Large intestine (tissue), 12 donors: ENCODE measurements around the gene RPL38. TPM values are rescaled to one million over a fixed set of nuclear protein-coding genes. Genes with fewer than 3 reads are reported as not detected.

Source experiments
- DNase-seq, 2 donors: peaks; one replicate each; pipeline versions ENCODE4 v3.0.0 to v3.0.0-alpha.2; 2013
- H3K27ac ChIP-seq: one replicate; pipeline ENCODE4 v1.5.1; 2013; ENCODE audit warnings: low read length
- H3K27me3 ChIP-seq: 2 replicates; pipeline ENCODE4 v1.6.1; 2013; ENCODE audit warnings: low read length; ENCODE audit not compliant: control insufficient read depth, insufficient read depth
- H3K36me3 ChIP-seq: 2 replicates; pipeline ENCODE4 v1.6.1; 2013; ENCODE audit warnings: low read length; ENCODE audit not compliant: control insufficient read depth, insufficient read depth
- H3K4me1 ChIP-seq: one replicate; pipeline ENCODE4 v1.6.1; 2013; ENCODE audit warnings: low read length; ENCODE audit not compliant: control insufficient read depth, insufficient read depth
- H3K4me3 ChIP-seq: one replicate; pipeline ENCODE4 v1.5.1; 2013; ENCODE audit warnings: low read length
- H3K9me3 ChIP-seq: one replicate; pipeline ENCODE4 v1.6.1; 2013; ENCODE audit warnings: mild to moderate bottlenecking, low read depth, low read length, moderate library complexity; ENCODE audit not compliant: control insufficient read depth
- WGBS: methylation state at CpG from one replicate; pipeline ENCODE4 v1.1.5; 2013; ENCODE audit warnings: low lambda C conversion rate; ENCODE audit not compliant: insufficient coverage; 5-methylcytosine and 5-hydroxymethylcytosine counted together
- long read RNA-seq, 11 donors: transcript quantifications; one replicate each; lab custom pipeline, GENCODE V29; 2026
- polyA plus RNA-seq: library from polyadenylated mRNA; unstranded; fragments of 120-200 nt; gene quantifications from one replicate; pipeline ENCODE4 v1.2.1, GENCODE V29; 2013

RPL38 gene
- polyA plus RNA-seq: 1,774 TPM
- long read RNA-seq, donor 1, transcript RPL38-201 (5 exons, 1,170 nt): major isoform, 666 of 1,012 reads
- long read RNA-seq, donor 1, transcript RPL38-206 (4 exons, 532 nt): minor isoform, 37 of 1,012 reads
- long read RNA-seq, donor 1, transcript RPL38-207 (4 exons, 429 nt): minor isoform, 50 of 1,012 reads
- long read RNA-seq, donor 1, transcript RPL38-202 (5 exons, 431 nt): minor isoform, 116 of 1,012 reads
- long read RNA-seq, donor 1, partial matches to known transcripts: 83 of 1,012 reads
- long read RNA-seq, donor 1, other reads (novel, unspliced or antisense): 45 of 1,012 reads
- long read RNA-seq, donor 2, transcript RPL38-202 (5 exons, 431 nt): minor isoform, 219 of 1,925 reads
- long read RNA-seq, donor 2, transcript RPL38-207 (4 exons, 429 nt): minor isoform, 89 of 1,925 reads
- long read RNA-seq, donor 2, transcript RPL38-201 (5 exons, 1,170 nt): major isoform, 1,243 of 1,925 reads
- long read RNA-seq, donor 2, transcript RPL38-206 (4 exons, 532 nt): minor isoform, 86 of 1,925 reads
- long read RNA-seq, donor 2, partial matches to known transcripts: 189 of 1,925 reads
- long read RNA-seq, donor 2, other reads (novel, unspliced or antisense): 81 of 1,925 reads
- long read RNA-seq, donor 3: 0 reads
- long read RNA-seq, donor 4, transcript RPL38-202 (5 exons, 431 nt): minor isoform, 34 of 297 reads
- long read RNA-seq, donor 4, transcript RPL38-206 (4 exons, 532 nt): minor isoform, 11 of 297 reads
- long read RNA-seq, donor 4, transcript RPL38-207 (4 exons, 429 nt): minor isoform, 17 of 297 reads
- long read RNA-seq, donor 4, transcript RPL38-201 (5 exons, 1,170 nt): major isoform, 207 of 297 reads
- long read RNA-seq, donor 4, partial matches to known transcripts: 15 of 297 reads
- long read RNA-seq, donor 4, other reads (novel, unspliced or antisense): 10 of 297 reads
- long read RNA-seq, donor 5, transcript RPL38-206 (4 exons, 532 nt): minor isoform, 34 of 847 reads
- long read RNA-seq, donor 5, transcript RPL38-201 (5 exons, 1,170 nt): major isoform, 570 of 847 reads
- long read RNA-seq, donor 5, transcript RPL38-207 (4 exons, 429 nt): minor isoform, 33 of 847 reads
- long read RNA-seq, donor 5, transcript RPL38-202 (5 exons, 431 nt): minor isoform, 103 of 847 reads
- long read RNA-seq, donor 5, partial matches to known transcripts: 71 of 847 reads
- long read RNA-seq, donor 5, other reads (novel, unspliced or antisense): 33 of 847 reads
- long read RNA-seq, donor 6, transcript RPL38-202 (5 exons, 431 nt): minor isoform, 236 of 2,052 reads
- long read RNA-seq, donor 6, transcript RPL38-206 (4 exons, 532 nt): minor isoform, 93 of 2,052 reads
- long read RNA-seq, donor 6, transcript RPL38-207 (4 exons, 429 nt): minor isoform, 129 of 2,052 reads
- long read RNA-seq, donor 6, transcript RPL38-201 (5 exons, 1,170 nt): major isoform, 1,227 of 2,052 reads
- long read RNA-seq, donor 6, partial matches to known transcripts: 235 of 2,052 reads
- long read RNA-seq, donor 6, other reads (novel, unspliced or antisense): 114 of 2,052 reads
- long read RNA-seq, donor 7, transcript RPL38-206 (4 exons, 532 nt): minor isoform, 46 of 895 reads
- long read RNA-seq, donor 7, transcript RPL38-201 (5 exons, 1,170 nt): major isoform, 629 of 895 reads
- long read RNA-seq, donor 7, transcript RPL38-207 (4 exons, 429 nt): minor isoform, 36 of 895 reads
- long read RNA-seq, donor 7, transcript RPL38-202 (5 exons, 431 nt): minor isoform, 73 of 895 reads
- long read RNA-seq, donor 7, partial matches to known transcripts: 55 of 895 reads
- long read RNA-seq, donor 7, other reads (novel, unspliced or antisense): 45 of 895 reads
- long read RNA-seq, donor 8, transcript RPL38-206 (4 exons, 532 nt): minor isoform, 126 of 2,969 reads
- long read RNA-seq, donor 8, transcript RPL38-207 (4 exons, 429 nt): minor isoform, 106 of 2,969 reads
- long read RNA-seq, donor 8, transcript RPL38-202 (5 exons, 431 nt): minor isoform, 360 of 2,969 reads
- long read RNA-seq, donor 8, transcript RPL38-201 (5 exons, 1,170 nt): major isoform, 1,977 of 2,969 reads
- long read RNA-seq, donor 8, partial matches to known transcripts: 190 of 2,969 reads
- long read RNA-seq, donor 8, other reads (novel, unspliced or antisense): 182 of 2,969 reads
- long read RNA-seq, donor 9, transcript RPL38-207 (4 exons, 429 nt): minor isoform, 76 of 2,028 reads
- long read RNA-seq, donor 9, transcript RPL38-201 (5 exons, 1,170 nt): major isoform, 1,331 of 2,028 reads
- long read RNA-seq, donor 9, transcript RPL38-202 (5 exons, 431 nt): minor isoform, 221 of 2,028 reads
- long read RNA-seq, donor 9, transcript RPL38-206 (4 exons, 532 nt): minor isoform, 104 of 2,028 reads
- long read RNA-seq, donor 9, partial matches to known transcripts: 149 of 2,028 reads
- long read RNA-seq, donor 9, other reads (novel, unspliced or antisense): 119 of 2,028 reads
- long read RNA-seq, donor 10, transcript RPL38-201 (5 exons, 1,170 nt): major isoform, 1,344 of 2,006 reads
- long read RNA-seq, donor 10, transcript RPL38-206 (4 exons, 532 nt): minor isoform, 87 of 2,006 reads
- long read RNA-seq, donor 10, transcript RPL38-207 (4 exons, 429 nt): minor isoform, 82 of 2,006 reads
- long read RNA-seq, donor 10, transcript RPL38-202 (5 exons, 431 nt): minor isoform, 200 of 2,006 reads
- long read RNA-seq, donor 10, partial matches to known transcripts: 169 of 2,006 reads
- long read RNA-seq, donor 10, other reads (novel, unspliced or antisense): 109 of 2,006 reads
- long read RNA-seq, donor 11, transcript RPL38-206 (4 exons, 532 nt): minor isoform, 73 of 1,221 reads
- long read RNA-seq, donor 11, transcript RPL38-202 (5 exons, 431 nt): minor isoform, 160 of 1,221 reads
- long read RNA-seq, donor 11, transcript RPL38-207 (4 exons, 429 nt): minor isoform, 46 of 1,221 reads
- long read RNA-seq, donor 11, transcript RPL38-201 (5 exons, 1,170 nt): major isoform, 779 of 1,221 reads
- long read RNA-seq, donor 11, partial matches to known transcripts: 86 of 1,221 reads
- long read RNA-seq, donor 11, other reads (novel, unspliced or antisense): 68 of 1,221 reads

GRCh38 chr17:74203439-74204240 is at the start of gene RPL38:
Gene RPL38 (plus strand): TSS chr17:74203678. CDS start chr17:74203956, 278 bp downstream.
- WGBS: no CpG with 5 or more reads among the region's 53 CpGs
- H3K9me3 ChIP-seq: peaks cover 3% of the 10 kb centered on the region
- H3K4me3 ChIP-seq: peak within 1 kb of the TSS; percentile 96
- H3K27me3 ChIP-seq: peaks cover 29% of the 10 kb centered on the region
- DNase-seq: peak; percentile 95 to 96
- no peaks in the 10 kb centered on the region for H3K4me1 ChIP-seq
- H3K27ac ChIP-seq: peak within 1 kb of the TSS; percentile 55
- H3K36me3 ChIP-seq: peaks cover 28% of the 10 kb centered on the region

GRCh38 chr17:74153821-74154430 is 49.6 kb upstream of the RPL38 start:
- H3K27me3 ChIP-seq: peaks cover 14% of the 10 kb centered on the region
- H3K4me1 ChIP-seq: no peaks in the 10 kb centered on the region
- DNase-seq: no peak
- H3K4me3 ChIP-seq: no peak overlapping the region
- WGBS: no CpG with 5 or more reads among the region's 11 CpGs
- H3K9me3 ChIP-seq: no peaks in the 10 kb centered on the region
- H3K36me3 ChIP-seq: no peaks in the 10 kb centered on the region
- no peak overlapping the region for H3K27ac ChIP-seq

- Histone ChIP-seq H3K4me3 (no peak overlapping the region), H3K27ac (no peak overlapping the region), H3K36me3 (no peaks in the 10 kb centered on the region), H3K27me3 (peaks cover 3% of the 10 kb centered on the region), H3K9me3 (no peaks in the 10 kb centered on the region), H3K4me1 (no peaks in the 10 kb centered on the region)
- no CpG with 5 or more reads among the region's 6 CpGs for WGBS
- no peak for DNase-seq
Measured at GRCh38 chr17:74156878-74157277, 46.6 kb upstream of the RPL38 start.

- WGBS: no CpG with 5 or more reads among the region's 9 CpGs
- Histone ChIP-seq H3K4me1 (no peaks in the 10 kb centered on the region), H3K27me3 (peaks cover 2% of the 10 kb centered on the region), H3K4me3 (no peak overlapping the region), H3K36me3 (no peaks in the 10 kb centered on the region), H3K9me3 (no peaks in the 10 kb centered on the region), H3K27ac (no peak overlapping the region)
- no peak for DNase-seq
Measured at GRCh38 chr17:74157366-74157765, 46.1 kb upstream of the RPL38 start.

- H3K36me3 ChIP-seq: no peaks in the 10 kb centered on the region
- peaks cover 2% of the 10 kb centered on the region for H3K27me3 ChIP-seq
- no peak overlapping the region for H3K4me3 ChIP-seq
- H3K9me3 ChIP-seq: no peaks in the 10 kb centered on the region
- no peaks in the 10 kb centered on the region for H3K4me1 ChIP-seq
- H3K27ac ChIP-seq: no peak overlapping the region
- no peak for DNase-seq
Measured at GRCh38 chr17:74158761-74159160, 44.7 kb upstream of the RPL38 start.

DNA sequence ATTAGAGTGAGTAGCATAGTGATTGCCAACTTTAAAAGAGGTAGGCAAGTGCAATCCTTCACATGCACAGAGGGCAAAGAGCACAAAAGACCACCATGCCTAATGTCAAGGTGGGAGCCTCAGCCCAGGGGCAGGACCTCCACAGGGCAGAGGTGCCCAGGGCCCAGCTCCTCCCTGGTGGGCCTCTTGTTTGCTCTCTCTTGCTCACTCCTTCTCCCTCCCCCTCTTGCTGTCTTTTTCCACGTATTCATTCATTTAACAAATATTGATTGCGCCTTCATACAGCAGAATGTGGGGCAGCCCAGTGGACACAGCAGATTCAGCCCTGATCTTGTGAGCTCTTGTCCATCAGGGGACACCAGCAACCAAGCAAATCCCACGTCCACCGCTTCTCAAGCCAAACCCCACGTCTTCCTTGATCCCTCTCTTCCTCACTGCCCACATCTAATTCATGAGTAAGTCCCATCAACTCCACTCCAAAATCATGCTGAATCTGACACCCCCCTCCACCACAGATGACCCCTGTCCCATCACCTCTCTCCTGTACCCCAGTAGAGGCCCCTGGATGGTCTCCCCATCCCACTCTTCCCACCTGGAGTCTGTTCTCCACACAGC is 44.1 kb upstream of the RPL38 start:
- no peaks in the 10 kb centered on the region for H3K4me1 ChIP-seq
- no peak for DNase-seq
- WGBS: 95% methylated on average over 3 of the region's 5 CpGs
- H3K27me3 ChIP-seq: peaks cover 2% of the 10 kb centered on the region
- H3K27ac ChIP-seq: no peak overlapping the region
- no peak overlapping the region for H3K4me3 ChIP-seq
- no peaks in the 10 kb centered on the region for H3K9me3 ChIP-seq
- no peaks in the 10 kb centered on the region for H3K36me3 ChIP-seq
